B cell (primary cell): ENCODE data around the gene LIME1. TPM values are rescaled to one million over a fixed set of nuclear protein-coding genes. Genes with fewer than 3 reads are reported as not detected.

ENCODE experiments used
- ATAC-seq: fragments of 200-7000 bp; cut with Tn5 transposase; one replicate; pipeline ENCODE4 v1.10.0; 2021; ENCODE audit warnings: low read depth, mild to moderate bottlenecking, moderate number of reproducible peaks, moderate library complexity
- CTCF ChIA-PET: fragments of 350-600 bp; sonication (Branson Sonifier 250); formaldehyde crosslinking; loops from one replicate; lab custom pipeline; 2021; ENCODE audit warnings: antibody characterized with exemption, inconsistent platforms; lab: Charles Lee
- POLR2A ChIA-PET: fragments of 350-600 bp; sonication (Branson Sonifier 250); formaldehyde crosslinking; loops from one replicate; lab custom pipeline; 2021; ENCODE audit warnings: antibody characterized with exemption; lab: Charles Lee
- DNase-seq: peaks from one replicate; pipeline ENCODE4 v3.0.0; 2013
- H2AFZ ChIP-seq: 2 replicates; pipeline ENCODE4 v1.6.1; 2012; ENCODE audit warnings: mild to moderate bottlenecking, low read depth, low read length; ENCODE audit not compliant: insufficient read depth, poor library complexity, severe bottlenecking
- H3K27ac ChIP-seq, 2 donors: 1 replicate in 1 of 2; 2 replicates in 1 of 2; pipeline ENCODE4 v1.5.1; 2012 to 2013; ENCODE audit warnings: low read length in 2 of 2, mild to moderate bottlenecking in 2 of 2, moderate library complexity in 1 of 2
- H3K27me3 ChIP-seq, 4 experiments: fragments of 200-600 bp in 1 of 4; sonication (generic) in 1 of 4; replicated peaks in 1 of 4; 1 replicate in 2 of 4; 2 replicates in 2 of 4; pipeline versions ENCODE4 v1.6.1 to v1.7.0; 2013 to 2016; ENCODE audit warnings: low read length in 3 of 4, mild to moderate bottlenecking in 2 of 4, mixed read lengths in 1 of 4, moderate library complexity in 1 of 4; ENCODE audit not compliant: insufficient read depth in 4 of 4, control insufficient read depth in 3 of 4; ENCODE audit errors: control extremely low read depth in 1 of 4
- H3K36me3 ChIP-seq, 2 experiments: replicated peaks in 1 of 2; 1 replicate in 1 of 2; 2 replicates in 1 of 2; pipeline versions ENCODE4 v1.6.1 to v1.7.1; 2013; ENCODE audit warnings: low read length in 1 of 2; ENCODE audit not compliant: insufficient read depth in 2 of 2, control insufficient read depth in 1 of 2; ENCODE audit errors: control extremely low read depth in 1 of 2, extremely low read depth in 1 of 2
- H3K4me1 ChIP-seq, 2 donors: fragments of 200-600 bp in 1 of 2; sonication (generic) in 1 of 2; 1 replicate in 1 of 2; 2 replicates in 1 of 2; pipeline versions ENCODE4 v1.5.1 to v1.6.1; 2013 to 2017; ENCODE audit warnings: low read length in 2 of 2; ENCODE audit not compliant: control insufficient read depth in 2 of 2, insufficient read depth in 2 of 2
- H3K4me2 ChIP-seq: replicated peaks from 2 replicates; pipeline ENCODE3; 2012; ENCODE audit warnings: mild to moderate bottlenecking, low read depth, low read length; ENCODE audit not compliant: poor library complexity, severe bottlenecking
- H3K4me3 ChIP-seq, 5 experiments: fragments of 200-600 bp in 1 of 5; sonication (generic) in 1 of 5; 1 replicate in 3 of 5; 2 replicates in 2 of 5; pipeline versions ENCODE4 v1.5.1 to v1.7.0; 2011 to 2016; ENCODE audit warnings: low read length in 4 of 5, mild to moderate bottlenecking in 4 of 5, low read depth in 2 of 5, control low read depth in 1 of 5, moderate library complexity in 1 of 5; ENCODE audit not compliant: insufficient read depth in 1 of 5; ENCODE audit errors: control extremely low read depth in 1 of 5, extremely low read depth in 1 of 5
- H3K79me2 ChIP-seq: fragments of 200-600 bp; sonication (generic); one replicate; pipeline ENCODE4 v1.6.0; 2016; ENCODE audit warnings: low read length; ENCODE audit not compliant: control insufficient read depth, insufficient read depth
- H3K9ac ChIP-seq: fragments of 200-600 bp; sonication (generic); 2 replicates; pipeline ENCODE4 v1.6.1; 2017; ENCODE audit warnings: mild to moderate bottlenecking, low read length, moderate library complexity
- H3K9me3 ChIP-seq, 3 donors: one replicate each; pipeline versions ENCODE4 v1.6.1 to v1.7.1; 2013; ENCODE audit warnings: low read length in 2 of 3; ENCODE audit not compliant: control insufficient read depth in 2 of 3, insufficient read depth in 1 of 3; ENCODE audit errors: control extremely low read depth in 1 of 3
- H4K20me1 ChIP-seq: 2 replicates; pipeline ENCODE4 v1.6.0; 2012; ENCODE audit warnings: mild to moderate bottlenecking, low read length; ENCODE audit not compliant: insufficient read depth, control insufficient read depth, poor library complexity, severe bottlenecking
- H3K27ac Mint-ChIP-seq: one replicate; pipeline ENCODE4 v1.8.0; 2021; ENCODE audit warnings: mixed read lengths
- H3K27me3 Mint-ChIP-seq: one replicate; pipeline ENCODE4 v1.8.0; 2021; ENCODE audit warnings: mixed read lengths
- H3K4me1 Mint-ChIP-seq: one replicate; pipeline ENCODE4 v1.8.0; 2021; ENCODE audit warnings: mixed read lengths
- H3K4me3 Mint-ChIP-seq: one replicate; pipeline ENCODE4 v1.8.0; 2021; ENCODE audit warnings: mixed read lengths
- H3K9me3 Mint-ChIP-seq: one replicate; pipeline ENCODE4 v1.8.0; 2022; ENCODE audit warnings: mixed read lengths; ENCODE audit not compliant: insufficient read depth
- EZH2 ChIP-seq: IDR thresholded peaks from 2 replicates; pipeline ENCODE4 v1.6.1; 2012; ENCODE audit warnings: borderline replicate concordance, low read depth, mild to moderate bottlenecking, moderate library complexity, low read length; ENCODE audit not compliant: insufficient read depth, poor library complexity, severe bottlenecking
- WGBS: methylation state at CpG from one replicate; pipeline ENCODE4 v1.1.5; 2013; ENCODE audit warnings: missing lambda C conversion rate; ENCODE audit not compliant: insufficient coverage; 5-methylcytosine and 5-hydroxymethylcytosine counted together
- intact Hi-C: fragments of 100-400 bp; cut with micrococcal nuclease; formaldehyde crosslinking; loops from one replicate; pipeline ENCODE4 v1.10.0; 2022
- polyA plus RNA-seq: library from polyadenylated mRNA; depleted of rRNA; stranded (reverse); fragments of >200 nt; gene quantifications from 2 replicates; pipeline ENCODE4 v1.2.3, GENCODE V29; 2012
- total RNA-seq, 2 donors: library from RNA; stranded (reverse); fragments of 120-200 nt in 1 of 2; gene quantifications; 1 replicate in 1 of 2; 2 replicates in 1 of 2; pipeline versions ENCODE4 v1.2.3 to v1.2.4, GENCODE V29; 2013 to 2022
- TF ChIP-seq, protein P1 (sequence below): fragments of 200-600 bp; IDR thresholded peaks from one replicate; pipeline ENCODE4 v1.8.0; 2022; ENCODE audit warnings: antibody characterized with exemption, mild to moderate bottlenecking

The LIME1 gene
- total and polyA plus RNA-seq, 2 donors (not counting 1 experiment from before 2014, with no cell fraction given) = 14.5 to 95.2 TPM

DNA sequence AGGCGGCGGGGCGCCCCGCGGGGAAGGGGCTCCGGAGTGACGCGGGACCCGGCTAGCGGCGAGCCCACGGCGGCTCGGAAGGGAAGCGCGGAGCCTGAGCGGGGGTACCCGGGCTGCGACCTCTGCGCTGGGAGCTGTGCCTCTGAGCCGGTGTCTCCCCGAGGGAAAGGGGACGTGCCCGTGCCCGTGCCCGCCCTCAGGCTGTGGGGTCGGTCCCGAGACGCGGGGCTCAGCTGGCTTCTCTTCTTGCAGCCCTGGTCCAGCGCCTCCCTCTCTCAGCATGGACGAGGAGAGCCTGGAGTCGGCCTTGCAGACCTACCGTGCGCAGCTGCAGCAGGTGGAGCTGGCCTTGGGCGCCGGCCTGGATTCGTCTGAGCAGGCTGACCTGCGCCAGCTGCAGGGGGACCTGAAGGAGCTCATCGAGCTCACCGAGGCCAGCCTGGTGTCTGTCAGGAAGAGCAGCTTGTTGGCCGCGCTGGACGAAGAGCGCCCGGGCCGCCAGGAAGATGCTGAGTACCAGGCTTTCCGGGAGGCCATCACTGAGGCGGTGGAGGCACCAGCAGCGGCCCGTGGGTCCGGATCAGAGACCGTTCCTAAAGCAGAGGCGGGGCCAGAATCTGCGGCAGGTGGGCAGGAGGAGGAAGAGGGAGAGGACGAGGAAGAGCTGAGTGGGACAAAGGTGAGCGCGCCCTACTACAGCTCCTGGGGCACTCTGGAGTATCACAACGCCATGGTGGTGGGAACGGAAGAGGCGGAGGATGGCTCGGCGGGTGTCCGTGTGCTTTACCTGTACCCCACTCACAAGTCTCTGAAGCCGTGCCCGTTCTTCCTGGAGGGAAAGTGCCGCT, 27.9 kb upstream of the LIME1 start:
- Histone ChIP-seq H2AFZ (peak overlapping the region; percentile 86), H3K36me3 (peaks cover 2 to 49% of the 10 kb centered on the region in 2 experiments), H3K9me3 (no peaks in the 10 kb centered on the region), H3K4me3 (peak overlapping the region in 4 of 5 experiments; percentile 53 to 80 (median 67)), H4K20me1 (peaks cover 75% of the 10 kb centered on the region), H3K27ac (peak overlapping the region; percentile 27 to 85), H3K4me2 (peak overlapping the region; percentile 94), H3K79me2 (peaks cover 93% of the 10 kb centered on the region), H3K9ac (peak overlapping the region; percentile 76), H3K27me3 (no peaks in the 10 kb centered on the region), H3K4me1 (peaks cover 21 to 28% of the 10 kb centered on the region in 2 donors)
- Mint-ChIP-seq H3K27ac (peak overlapping the region; percentile 56), H3K27me3 (no peaks in the 10 kb centered on the region), H3K4me3 (peak overlapping the region; percentile 76), H3K9me3 (no peaks in the 10 kb centered on the region), H3K4me1 (peaks cover 38% of the 10 kb centered on the region)
- TF ChIP-seq EZH2 = no peak
- TF ChIP-seq, protein P1, sequence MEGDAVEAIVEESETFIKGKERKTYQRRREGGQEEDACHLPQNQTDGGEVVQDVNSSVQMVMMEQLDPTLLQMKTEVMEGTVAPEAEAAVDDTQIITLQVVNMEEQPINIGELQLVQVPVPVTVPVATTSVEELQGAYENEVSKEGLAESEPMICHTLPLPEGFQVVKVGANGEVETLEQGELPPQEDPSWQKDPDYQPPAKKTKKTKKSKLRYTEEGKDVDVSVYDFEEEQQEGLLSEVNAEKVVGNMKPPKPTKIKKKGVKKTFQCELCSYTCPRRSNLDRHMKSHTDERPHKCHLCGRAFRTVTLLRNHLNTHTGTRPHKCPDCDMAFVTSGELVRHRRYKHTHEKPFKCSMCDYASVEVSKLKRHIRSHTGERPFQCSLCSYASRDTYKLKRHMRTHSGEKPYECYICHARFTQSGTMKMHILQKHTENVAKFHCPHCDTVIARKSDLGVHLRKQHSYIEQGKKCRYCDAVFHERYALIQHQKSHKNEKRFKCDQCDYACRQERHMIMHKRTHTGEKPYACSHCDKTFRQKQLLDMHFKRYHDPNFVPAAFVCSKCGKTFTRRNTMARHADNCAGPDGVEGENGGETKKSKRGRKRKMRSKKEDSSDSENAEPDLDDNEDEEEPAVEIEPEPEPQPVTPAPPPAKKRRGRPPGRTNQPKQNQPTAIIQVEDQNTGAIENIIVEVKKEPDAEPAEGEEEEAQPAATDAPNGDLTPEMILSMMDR = no peak
- ATAC-seq = peak; percentile 1
- intact Hi-C loops = loop anchor here (5.0 kb wide), 1 partner anchor 354 kb away; the partner anchor contains the start of gene TCEA2
- ChIA-PET POLR2A (interaction anchor here (1.0 to 2.2 kb wide), 8 partner anchors 11 to 248 kb away, joined by 3 to 20 read pairs (median 6); partner anchors contain the start of genes GMEB2, LIME1, RTEL1 and SLC2A4RG), CTCF (interaction anchor here (0.5 to 2.6 kb wide), 10 partner anchors 16 to 266 kb away, joined by 3 to 11 read pairs (median 4); partner anchors contain the start of genes LIME1, PTK6, RTEL1 and TPD52L2)
- DNase-seq = no peak
- 27% methylated on average over 65 of the region's 67 CpGs for WGBS
